Nucleus accumbens (tissue), 56 donors: ENCODE results near the gene MUC6.

Experiments used
- DNase-seq, 56 donors: peaks; one replicate each; lab custom pipeline; 2025; lab: John Stamatoyannopoulos, UW

MUC6 gene, protein sequence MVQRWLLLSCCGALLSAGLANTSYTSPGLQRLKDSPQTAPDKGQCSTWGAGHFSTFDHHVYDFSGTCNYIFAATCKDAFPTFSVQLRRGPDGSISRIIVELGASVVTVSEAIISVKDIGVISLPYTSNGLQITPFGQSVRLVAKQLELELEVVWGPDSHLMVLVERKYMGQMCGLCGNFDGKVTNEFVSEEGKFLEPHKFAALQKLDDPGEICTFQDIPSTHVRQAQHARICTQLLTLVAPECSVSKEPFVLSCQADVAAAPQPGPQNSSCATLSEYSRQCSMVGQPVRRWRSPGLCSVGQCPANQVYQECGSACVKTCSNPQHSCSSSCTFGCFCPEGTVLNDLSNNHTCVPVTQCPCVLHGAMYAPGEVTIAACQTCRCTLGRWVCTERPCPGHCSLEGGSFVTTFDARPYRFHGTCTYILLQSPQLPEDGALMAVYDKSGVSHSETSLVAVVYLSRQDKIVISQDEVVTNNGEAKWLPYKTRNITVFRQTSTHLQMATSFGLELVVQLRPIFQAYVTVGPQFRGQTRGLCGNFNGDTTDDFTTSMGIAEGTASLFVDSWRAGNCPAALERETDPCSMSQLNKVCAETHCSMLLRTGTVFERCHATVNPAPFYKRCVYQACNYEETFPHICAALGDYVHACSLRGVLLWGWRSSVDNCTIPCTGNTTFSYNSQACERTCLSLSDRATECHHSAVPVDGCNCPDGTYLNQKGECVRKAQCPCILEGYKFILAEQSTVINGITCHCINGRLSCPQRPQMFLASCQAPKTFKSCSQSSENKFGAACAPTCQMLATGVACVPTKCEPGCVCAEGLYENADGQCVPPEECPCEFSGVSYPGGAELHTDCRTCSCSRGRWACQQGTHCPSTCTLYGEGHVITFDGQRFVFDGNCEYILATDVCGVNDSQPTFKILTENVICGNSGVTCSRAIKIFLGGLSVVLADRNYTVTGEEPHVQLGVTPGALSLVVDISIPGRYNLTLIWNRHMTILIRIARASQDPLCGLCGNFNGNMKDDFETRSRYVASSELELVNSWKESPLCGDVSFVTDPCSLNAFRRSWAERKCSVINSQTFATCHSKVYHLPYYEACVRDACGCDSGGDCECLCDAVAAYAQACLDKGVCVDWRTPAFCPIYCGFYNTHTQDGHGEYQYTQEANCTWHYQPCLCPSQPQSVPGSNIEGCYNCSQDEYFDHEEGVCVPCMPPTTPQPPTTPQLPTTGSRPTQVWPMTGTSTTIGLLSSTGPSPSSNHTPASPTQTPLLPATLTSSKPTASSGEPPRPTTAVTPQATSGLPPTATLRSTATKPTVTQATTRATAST (N-terminal part only)

DNA sequence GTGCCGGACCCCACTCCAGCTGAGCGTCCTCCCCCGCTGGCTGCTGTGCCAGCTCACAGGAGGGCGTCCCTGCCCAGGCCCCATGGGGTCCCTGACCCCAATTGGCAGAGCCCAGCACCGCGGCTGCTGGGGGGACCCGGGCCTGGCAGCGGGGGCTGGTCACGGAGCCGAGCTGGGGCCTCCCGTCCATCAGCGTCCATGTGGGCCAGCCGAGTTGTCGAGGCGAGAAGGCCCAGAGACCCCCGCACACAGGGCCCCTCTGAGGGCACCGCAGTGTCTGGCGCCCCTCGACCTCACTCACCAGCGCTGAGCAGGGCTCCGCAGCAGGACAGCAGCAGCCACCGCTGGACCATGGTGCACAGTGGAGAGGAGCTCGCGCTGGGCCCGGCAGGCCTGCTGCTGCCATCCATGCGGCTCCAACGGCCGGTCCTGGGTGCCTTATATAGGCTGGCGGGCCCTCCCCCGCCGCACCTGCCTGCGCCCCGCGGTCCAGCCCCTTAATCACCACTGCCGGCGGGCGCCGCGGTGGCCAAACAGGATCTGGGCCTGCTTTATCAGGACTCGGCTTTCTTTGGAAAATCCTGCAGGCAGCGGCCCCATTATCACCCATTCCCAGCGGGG is at the start of gene MUC6:
Gene MUC6, minus strand, starts transcription at position 416 of the 621 bp plus-strand sequence. Its CDS starts 63 bp downstream, at position 353.
- DNase-seq, result no peak

DNA sequence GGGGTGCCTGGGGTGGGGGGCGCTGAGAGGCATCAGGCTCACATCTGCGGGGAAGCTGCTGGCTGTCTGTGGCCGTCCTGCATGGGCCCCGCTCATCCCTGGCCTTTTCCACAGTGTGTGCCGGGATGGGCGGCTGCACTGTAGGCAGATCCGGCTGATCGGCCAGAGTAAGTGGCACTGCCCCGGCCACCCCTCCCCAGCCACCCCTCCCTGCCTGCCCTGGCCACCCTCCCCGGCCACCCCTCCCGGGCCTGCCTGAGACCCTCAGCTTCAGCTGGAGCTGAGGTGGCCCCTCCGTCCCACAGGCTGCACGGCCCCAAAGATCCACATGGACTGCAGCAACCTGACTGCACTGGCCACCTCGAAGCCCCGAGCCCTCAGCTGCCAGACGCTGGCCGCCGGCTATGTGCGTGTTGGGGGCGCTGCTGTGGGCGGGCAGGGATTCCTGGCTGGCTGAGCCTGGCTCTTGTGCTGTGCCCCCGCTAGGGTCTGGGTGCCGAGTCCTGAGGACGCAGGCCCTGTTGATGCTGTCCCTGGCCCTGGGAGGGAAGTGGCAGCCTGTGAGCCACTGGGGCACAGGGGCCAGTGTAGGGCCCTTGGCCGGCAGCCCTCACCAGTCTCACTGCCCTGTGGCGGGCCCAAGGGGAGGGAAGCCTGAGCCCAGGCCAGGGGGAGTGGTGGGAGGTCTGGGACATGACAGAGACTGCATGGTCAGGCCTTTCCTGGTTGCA is 49.1 kb upstream of the MUC6 start:
- DNase-seq, result no peak

DNA sequence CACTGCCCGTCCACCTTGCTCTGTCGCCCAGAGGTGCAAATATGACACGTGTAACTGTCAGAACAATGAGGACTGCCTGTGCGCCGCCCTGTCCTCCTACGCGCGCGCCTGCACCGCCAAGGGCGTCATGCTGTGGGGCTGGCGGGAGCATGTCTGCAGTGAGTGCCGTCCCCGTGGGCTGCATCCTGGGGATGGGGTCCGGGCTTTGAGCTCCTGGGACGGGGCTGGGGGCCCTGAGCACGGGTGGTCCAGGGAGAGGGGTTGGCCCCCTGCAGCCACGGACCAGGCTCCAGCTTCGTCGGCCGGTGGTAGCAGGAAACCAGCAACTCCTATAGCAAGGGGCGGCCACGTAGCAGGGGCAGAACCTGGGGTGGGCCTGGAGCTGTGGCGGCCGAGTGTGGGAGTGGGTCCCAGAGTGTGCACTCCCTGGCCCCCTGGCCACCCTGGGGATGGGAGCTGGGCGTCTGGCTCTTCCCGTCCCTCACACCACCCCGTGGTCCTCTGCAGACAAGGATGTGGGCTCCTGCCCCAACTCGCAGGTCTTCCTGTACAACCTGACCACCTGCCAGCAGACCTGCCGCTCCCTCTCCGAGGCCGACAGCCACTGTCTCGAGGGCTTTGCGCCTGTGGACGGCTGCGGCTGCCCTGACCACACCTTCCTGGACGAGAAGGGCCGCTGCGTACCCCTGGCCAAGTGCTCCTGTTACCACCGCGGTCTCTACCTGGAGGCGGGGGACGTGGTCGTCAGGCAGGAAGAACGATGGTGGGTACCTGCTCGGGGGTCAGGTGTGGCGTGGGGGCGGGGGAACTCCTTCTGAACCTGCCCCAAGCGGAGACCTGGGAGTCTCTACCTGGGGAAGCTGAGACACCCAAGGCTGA is 48.3 kb upstream of the MUC6 start:
- DNase-seq, result no peak

DNA sequence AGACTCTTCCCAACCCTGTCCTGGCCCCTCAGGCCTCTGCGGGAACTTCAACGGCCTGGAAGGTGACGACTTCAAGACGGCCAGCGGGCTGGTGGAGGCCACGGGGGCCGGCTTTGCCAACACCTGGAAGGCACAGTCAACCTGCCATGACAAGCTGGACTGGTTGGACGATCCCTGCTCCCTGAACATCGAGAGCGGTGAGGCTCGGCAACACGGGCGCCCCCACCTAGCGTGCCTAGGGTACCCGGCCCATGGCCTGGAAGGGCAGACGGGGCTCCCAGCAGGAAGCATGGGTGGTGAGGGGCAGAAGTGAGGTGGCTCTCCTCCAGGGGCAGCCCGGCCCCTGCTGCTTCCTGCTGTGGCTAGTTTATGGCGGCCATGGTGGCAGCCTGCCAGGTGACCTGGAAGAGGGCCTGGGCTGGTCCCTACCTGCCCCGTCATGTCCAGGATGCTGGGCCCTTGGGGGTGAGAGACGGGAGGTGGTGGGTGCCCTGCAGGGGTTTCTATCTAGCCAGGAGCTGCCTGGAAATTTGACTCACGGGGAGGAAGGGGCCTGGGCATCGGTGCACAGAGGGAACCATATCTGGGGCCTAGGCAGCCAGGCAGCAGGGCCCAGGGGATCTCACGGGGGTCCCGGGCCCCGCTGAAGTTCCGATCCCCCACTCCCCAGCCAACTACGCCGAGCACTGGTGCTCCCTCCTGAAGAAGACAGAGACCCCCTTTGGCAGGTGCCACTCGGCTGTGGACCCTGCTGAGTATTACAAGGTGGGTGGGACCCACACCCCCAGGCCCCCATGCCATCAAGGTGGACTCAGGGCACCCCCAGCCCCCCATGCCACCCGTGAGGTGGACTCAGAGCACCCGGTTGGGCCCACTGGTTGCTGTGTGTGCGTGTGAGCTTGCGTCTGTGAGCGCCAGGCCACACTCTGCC is 47.4 kb upstream of the MUC6 start:
- DNase-seq, result no peak

DNA sequence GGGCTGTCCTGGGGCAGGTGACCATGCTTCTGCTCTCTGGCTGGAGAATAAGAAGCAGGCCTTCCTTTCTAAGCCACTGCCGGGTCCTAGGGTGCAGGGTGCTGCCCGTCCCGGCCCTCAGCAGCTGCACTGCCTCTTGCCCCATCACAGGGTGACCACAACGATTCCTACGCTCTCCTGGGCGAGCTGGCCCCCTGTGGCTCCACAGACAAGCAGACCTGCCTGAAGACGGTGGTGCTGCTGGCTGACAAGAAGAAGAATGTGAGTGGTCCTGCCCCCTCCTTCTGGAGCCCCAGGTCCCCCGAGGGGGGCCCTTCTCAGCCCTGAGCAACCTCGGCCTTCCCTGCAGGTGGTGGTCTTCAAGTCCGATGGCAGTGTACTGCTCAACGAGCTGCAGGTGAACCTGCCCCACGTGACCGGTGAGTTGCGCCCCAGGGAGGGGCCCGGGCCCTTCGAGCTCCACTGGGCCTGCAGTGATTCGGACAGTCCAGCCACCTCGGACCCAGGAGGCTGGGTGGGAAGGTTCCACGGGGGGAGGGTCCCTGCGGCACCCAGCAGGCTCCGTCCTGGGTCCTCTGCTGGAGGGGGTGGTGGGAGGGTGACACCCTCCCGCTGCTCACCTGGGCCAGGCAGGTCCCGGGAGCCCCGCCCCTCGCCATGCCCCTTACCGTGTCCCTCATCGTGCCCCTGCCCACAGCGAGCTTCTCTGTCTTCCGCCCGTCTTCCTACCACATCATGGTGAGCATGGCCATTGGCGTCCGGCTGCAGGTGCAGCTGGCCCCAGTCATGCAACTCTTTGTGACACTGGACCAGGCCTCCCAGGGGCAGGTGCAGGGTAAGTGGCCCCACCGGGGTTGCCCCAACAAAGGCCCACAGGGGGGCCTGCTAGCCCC is 46.5 kb upstream of the MUC6 start:
- no peak for DNase-seq

DNA sequence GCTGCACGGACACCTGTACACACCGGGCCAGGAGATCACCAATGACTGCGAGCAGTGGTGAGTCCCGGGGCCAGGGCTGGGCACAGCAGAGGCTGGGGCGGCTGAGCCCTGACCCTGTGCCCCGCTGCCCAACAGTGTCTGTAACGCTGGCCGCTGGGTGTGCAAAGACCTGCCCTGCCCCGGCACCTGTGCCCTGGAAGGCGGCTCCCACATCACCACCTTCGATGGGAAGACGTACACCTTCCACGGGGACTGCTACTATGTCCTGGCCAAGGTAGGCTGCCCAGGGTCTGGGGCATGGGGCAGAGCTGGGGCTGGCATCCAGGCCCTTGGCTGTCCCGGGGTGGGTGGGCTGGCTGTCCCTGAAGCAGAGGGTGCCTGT is 45.8 kb upstream of the MUC6 start:
- DNase-seq, result no peak

DNA sequence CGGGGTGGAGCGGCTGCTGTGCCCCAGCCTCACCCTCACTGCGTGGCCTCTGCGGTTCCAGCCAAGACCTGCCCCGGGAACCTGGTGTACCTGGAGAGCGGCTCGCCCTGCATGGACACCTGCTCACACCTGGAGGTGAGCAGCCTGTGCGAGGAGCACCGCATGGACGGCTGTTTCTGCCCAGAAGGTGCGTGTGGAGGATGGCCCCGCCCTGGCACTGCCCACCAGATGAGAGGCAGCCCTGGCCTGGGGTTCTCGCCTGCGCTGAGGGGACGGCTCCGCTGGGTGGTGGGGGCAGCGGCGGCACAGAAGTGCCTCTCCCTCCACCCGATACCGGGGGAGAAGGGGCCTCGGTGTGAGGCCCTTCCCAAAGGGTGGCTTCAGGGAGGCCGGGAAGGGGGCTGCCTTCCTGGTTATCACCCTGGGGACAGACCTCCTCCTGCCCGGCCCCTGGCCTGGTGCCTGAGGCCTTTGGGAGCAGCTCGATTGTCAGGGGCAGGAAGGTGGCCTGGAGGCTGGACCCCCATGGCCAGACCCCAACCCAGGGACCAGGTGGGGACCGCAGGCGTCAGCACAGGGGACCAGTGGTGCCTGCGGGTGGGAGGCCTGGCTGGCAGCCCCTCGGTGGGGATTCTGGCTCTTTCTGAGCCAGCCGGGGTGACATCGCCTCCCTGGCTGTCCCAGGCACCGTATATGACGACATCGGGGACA is 45.2 kb upstream of the MUC6 start:
- no peak for DNase-seq

DNA sequence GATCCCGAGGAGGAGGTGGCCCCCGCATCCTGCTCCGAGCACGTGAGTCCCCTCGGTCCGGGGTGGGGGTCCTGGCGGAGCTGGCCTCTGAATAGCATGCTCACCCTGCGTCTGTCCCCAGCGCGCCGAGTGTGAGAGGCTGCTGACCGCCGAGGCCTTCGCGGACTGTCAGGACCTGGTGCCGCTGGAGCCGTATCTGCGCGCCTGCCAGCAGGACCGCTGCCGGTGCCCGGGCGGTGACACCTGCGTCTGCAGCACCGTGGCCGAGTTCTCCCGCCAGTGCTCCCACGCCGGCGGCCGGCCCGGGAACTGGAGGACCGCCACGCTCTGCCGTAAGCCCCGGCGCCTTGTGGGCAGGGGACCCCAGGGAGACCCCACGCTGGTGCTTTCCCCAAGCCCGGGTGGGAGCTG is 41.7 kb upstream of the MUC6 start:
- no peak for DNase-seq

DNA sequence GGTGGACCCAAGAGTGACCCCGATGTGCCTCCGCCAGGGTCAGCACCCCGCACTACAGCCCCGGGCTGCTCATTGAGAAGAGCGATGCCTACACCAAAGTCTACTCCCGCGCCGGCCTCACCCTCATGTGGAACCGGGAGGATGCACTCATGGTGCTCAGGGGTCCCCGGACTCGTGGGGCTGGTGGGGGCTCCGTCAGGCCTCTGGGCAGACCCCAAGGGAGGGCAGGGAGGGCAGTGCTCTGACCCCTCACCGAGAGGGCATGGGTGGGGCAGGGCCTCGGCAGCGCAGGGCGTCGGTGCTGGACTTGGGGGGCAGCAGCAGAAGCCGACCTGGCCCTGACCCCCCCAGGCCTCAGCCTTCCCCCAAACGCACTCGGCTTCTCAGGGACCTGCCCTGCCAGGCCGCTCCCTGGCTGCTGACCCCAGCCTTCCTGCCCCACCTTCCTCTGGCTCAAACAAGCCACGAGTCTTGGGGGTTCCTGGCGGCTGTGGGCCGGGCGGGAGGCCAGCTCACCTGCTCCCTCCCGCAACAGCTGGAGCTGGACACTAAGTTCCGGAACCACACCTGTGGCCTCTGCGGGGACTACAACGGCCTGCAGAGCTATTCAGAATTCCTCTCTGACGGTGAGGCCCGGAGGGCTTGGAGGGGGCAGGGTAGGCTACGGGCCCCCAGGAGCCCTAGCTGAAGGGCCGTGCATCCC is 41.0 kb upstream of the MUC6 start:
- no peak for DNase-seq

DNA sequence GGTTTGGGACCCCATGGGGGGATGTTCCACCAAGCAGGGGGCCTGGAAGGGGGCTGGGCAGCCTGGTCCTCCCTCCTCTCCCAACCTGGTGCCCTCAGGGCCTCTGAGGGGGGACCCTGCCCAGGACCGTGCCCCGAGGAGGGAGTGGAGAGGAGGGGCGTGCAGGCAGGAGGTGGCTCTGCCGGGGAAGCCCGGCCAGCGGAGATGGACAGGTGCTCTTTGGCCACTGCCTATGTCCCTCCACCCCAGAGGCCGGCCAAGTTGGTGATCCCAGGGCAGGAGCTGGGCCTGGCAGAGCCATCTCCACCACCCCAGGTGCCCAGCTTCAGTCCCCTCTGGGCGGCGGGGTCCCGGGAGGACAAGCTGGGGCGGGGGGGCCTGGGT is 40.5 kb upstream of the MUC6 start:
- DNase-seq, result no peak

DNA sequence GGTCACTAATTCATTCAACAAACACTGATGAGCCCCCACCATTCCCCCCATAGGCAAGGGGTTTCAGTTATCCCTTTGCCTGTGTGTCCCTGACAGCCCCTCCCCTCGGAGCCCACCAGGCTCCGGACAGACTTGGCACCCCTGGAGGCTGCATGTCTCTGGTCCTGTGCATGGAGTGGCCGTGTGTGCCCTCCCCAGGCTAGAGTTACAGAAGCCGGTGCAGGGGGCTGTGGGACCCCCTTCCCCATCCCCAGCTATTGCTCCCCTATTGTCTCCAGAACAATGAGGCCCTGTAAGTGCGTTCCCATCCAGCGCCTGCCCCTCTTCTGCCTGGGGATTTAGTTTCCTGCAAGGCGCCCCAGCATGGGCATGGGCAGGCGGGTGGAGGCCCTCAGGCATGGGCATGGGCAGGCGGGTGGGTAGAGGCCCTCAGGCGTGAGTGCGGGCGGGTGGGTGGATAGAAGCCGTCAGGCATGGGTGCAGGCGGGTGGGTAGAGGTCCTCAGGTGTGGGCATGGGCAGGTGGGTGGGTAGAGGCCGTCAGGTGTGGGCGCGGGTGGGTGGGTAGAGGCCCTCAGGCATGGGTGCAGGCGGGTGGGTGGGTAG is 39.6 kb upstream of the MUC6 start:
- no peak for DNase-seq

DNA sequence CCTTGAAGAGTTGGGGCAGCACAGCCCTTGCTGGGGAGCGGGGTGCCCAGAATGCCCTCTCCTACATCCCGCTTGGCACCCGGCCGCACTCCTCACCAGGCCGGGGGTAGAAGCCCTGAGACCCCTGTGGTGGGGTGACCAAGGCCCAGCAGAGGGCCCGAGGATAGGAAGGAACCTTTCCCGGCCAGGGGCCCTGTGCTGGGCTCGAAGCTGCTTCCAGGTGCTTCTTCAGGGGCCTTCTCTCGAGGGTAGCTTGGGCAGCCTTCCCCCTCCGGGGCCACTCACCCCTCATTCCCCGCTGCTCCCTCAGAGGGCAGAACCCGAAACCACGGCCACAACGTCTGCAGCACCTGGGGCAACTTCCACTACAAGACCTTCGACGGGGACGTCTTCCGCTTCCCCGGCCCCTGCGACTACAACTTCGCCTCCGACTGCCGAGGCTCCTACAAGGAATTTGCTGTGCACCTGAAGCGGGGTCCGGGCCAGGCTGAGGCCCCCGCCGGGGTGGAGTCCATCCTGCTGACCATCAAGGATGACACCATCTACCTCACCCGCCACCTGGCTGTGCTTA is 38.9 kb upstream of the MUC6 start:
- no peak for DNase-seq

DNA sequence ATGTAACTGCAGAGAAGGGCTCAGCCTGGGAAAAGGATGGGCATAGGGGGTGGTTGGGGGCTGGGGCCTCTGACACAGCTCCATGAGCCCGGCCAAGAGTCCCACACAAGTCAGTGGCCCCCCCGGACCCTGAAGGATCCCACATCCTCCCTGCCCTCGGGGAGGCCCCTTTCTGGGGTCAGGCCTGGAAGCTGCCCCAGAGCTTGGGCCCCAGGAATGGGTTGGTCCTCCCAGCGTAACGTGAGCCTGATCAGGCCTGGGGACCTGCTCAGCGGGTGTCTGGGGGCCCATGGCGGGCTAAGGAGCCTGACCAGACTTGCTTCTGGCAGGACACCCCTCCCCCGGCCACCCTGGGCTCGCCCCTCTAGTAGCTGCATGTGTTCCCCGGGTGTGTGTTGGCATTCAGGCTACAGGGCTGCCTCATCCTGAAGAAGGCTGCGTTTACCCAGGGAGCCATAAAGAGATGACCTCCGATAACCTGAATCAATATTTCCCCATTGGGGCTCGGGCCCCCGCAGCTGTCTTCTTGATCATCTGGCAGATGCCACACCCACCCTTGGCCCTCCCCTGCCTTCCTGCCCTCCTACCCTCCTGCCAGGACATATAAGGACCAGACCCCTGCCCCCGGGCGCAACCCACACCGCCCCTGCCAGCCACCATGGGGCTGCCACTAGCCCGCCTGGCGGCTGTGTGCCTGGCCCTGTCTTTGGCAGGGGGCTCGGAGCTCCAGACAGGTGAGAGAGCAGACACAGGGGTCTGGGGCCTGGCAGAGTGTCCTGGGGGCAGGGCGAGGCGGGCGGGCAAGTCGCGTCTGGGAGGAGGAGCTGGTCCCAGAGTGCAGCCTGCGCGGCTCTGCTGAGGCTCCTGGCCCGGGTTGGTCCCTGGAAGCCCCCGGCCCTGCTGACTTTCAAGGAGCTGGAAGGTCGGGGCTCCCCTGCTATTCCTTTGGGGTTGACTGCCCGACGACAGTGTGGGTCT is 38.0 kb upstream of the MUC6 start, which contains the start of gene MUC2:
Gene MUC2, plus strand, starts transcription at position 631 of the 978 bp plus-strand sequence.
- DNase-seq, result no peak
